RWPE2 (cell line): Measurements from ENCODE around the gene CFAP57.
A peak's percentile ranks its signal among the peaks of the same experiment; 100 is the strongest.

Experiments used
- ATAC-seq: fragments of 200-7000 bp; cut with Tn5 transposase; 3 replicates; pipeline ENCODE4 v1.9.1; 2021; ENCODE audit warnings: low read depth
- DNase-seq: peaks from one replicate; pipeline ENCODE4 v3.0.0-alpha.2; 2020; ENCODE audit warnings: low spot score
- H3K27ac ChIP-seq: fragments of 450-650 bp; 2 replicates; pipeline ENCODE4 v1.5.1; 2017; ENCODE audit warnings: mild to moderate bottlenecking; ENCODE audit not compliant: poor library complexity, severe bottlenecking
- H3K27me3 ChIP-seq: fragments of 250-450 bp; sonication (Bioruptor Pico); 2 replicates; pipeline ENCODE4 v1.5.1; 2021; ENCODE audit warnings: mild to moderate bottlenecking, moderate library complexity; ENCODE audit not compliant: insufficient read depth, poor library complexity, severe bottlenecking
- H3K36me3 ChIP-seq: fragments of 250-450 bp; sonication (Bioruptor Pico); 2 replicates; pipeline ENCODE4 v1.5.1; 2020; ENCODE audit warnings: low read depth, mild to moderate bottlenecking, moderate library complexity
- H3K4me1 ChIP-seq: fragments of 250-450 bp; sonication (Bioruptor Pico); 2 replicates; pipeline ENCODE4 v1.5.1; 2021; ENCODE audit warnings: mild to moderate bottlenecking, moderate library complexity; ENCODE audit not compliant: insufficient read depth, poor library complexity, severe bottlenecking
- H3K4me3 ChIP-seq: fragments of 250-450 bp; sonication (Bioruptor Pico); 2 replicates; pipeline ENCODE4 v1.5.1; 2021; ENCODE audit warnings: mild to moderate bottlenecking, moderate library complexity; ENCODE audit not compliant: severe bottlenecking
- H3K9me3 ChIP-seq: fragments of 250-450 bp; sonication (Bioruptor Pico); 2 replicates; pipeline ENCODE4 v1.5.1; 2021; ENCODE audit warnings: mild to moderate bottlenecking, moderate library complexity; ENCODE audit not compliant: severe bottlenecking
- TF ChIP-seq, protein P1 (sequence below): fragments of 450-650 bp; IDR thresholded peaks from one replicate; pipeline ENCODE4 v1.5.1; 2017; ENCODE audit warnings: mild to moderate bottlenecking, moderate library complexity; ENCODE audit not compliant: poor library complexity, severe bottlenecking

Gene CFAP57

DNA sequence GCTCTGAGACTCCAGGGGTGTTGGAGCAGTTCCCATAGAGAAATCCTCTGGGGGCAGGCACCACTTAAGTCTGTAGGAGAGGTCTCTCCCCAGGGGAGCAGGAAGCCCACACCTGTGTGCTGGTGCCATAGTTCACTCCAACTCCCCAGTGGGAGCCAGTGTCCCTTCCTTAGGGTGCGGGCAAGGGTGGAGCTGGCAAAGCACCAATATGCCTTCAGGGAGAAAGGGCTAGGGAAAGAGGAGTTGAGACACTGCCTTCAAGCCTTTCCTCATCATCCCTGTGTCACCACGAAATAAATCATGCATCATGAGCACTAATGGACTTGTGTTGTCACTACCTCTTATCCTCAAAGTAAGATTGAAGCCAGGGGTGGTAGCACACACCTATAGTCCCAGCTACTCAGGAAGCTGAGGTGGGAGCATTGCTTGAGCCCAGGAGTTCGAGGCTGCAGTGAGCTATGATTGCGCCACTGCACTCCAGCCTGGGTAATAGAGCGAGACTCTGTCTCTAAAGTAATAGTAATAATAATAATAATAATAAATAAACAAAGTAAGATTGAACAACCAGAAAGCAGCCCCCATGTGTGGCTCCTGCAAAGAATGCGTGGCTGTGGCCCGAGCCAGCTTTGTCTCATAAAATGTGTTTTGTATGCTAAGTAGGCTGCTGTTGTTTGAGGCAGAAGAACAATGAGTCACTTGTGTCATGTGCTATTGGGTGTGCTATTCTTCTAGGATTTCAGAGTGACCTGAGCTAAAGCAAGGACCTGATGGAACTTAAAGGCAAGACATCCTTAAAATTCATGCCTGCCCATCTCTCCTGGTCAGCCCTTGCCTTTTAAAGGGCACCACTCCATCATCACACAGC, 122.0 kb downstream of the CFAP57 start:
- H3K4me1 ChIP-seq: peaks cover 7% of the 10 kb centered on the region
- H3K36me3 ChIP-seq: no peaks in the 10 kb centered on the region
- no peak overlapping the region for H3K4me3 ChIP-seq
- H3K27me3 ChIP-seq: no peaks in the 10 kb centered on the region
- DNase-seq (no peak), ATAC-seq (peak; percentile 70)
- TF ChIP-seq, protein P1, sequence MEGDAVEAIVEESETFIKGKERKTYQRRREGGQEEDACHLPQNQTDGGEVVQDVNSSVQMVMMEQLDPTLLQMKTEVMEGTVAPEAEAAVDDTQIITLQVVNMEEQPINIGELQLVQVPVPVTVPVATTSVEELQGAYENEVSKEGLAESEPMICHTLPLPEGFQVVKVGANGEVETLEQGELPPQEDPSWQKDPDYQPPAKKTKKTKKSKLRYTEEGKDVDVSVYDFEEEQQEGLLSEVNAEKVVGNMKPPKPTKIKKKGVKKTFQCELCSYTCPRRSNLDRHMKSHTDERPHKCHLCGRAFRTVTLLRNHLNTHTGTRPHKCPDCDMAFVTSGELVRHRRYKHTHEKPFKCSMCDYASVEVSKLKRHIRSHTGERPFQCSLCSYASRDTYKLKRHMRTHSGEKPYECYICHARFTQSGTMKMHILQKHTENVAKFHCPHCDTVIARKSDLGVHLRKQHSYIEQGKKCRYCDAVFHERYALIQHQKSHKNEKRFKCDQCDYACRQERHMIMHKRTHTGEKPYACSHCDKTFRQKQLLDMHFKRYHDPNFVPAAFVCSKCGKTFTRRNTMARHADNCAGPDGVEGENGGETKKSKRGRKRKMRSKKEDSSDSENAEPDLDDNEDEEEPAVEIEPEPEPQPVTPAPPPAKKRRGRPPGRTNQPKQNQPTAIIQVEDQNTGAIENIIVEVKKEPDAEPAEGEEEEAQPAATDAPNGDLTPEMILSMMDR: no peak
- H3K9me3 ChIP-seq: no peaks in the 10 kb centered on the region
- no peak overlapping the region for H3K27ac ChIP-seq

DNA sequence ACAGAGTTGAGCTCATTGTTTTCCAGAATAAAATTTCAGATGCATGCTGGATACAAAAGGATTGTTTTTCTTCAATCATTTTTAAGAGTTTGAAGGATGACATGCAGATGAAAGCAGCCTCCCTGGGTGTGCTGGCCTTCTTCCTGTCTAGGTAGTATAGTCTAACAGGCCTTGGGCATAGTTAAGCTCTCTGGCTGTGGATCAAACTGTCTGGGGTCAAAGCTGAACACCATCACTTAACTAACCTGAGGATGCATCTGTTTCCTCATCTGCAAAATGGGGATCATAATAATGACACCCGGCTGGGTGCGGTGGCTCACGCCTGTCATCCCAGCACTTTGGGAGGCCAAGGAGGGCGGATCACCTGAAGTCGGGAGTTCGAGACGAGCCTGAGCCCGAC, 122.6 kb downstream of the CFAP57 start:
- no peaks in the 10 kb centered on the region for H3K36me3 ChIP-seq
- ATAC-seq (no peak), DNase-seq (no peak)
- H3K27me3 ChIP-seq: no peaks in the 10 kb centered on the region
- TF ChIP-seq, protein P1: no peak
- peaks cover 7% of the 10 kb centered on the region for H3K4me1 ChIP-seq
- no peak overlapping the region for H3K27ac ChIP-seq
- no peak overlapping the region for H3K4me3 ChIP-seq
- H3K9me3 ChIP-seq: no peaks in the 10 kb centered on the region

DNA sequence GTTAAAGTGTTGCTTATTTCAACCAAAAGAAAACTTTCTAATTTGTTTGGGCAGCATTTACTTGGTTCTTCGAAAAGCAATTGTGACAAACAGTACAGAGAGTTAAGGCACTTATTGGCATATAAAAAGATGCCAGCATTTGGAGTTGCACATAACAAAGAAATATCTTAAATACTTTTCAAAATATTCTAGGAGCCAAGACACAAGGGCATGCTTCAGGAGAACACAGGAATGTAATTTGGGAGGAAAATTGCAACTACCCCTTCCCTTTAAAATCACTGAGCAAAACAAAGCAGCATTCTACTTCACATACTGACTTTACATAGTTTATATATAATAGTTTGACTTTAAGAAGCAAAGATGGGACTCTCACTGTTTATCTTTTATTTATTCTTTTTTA, 124.1 kb downstream of the CFAP57 start:
- H3K27ac ChIP-seq: no peak overlapping the region
- H3K9me3 ChIP-seq: no peaks in the 10 kb centered on the region

DNA sequence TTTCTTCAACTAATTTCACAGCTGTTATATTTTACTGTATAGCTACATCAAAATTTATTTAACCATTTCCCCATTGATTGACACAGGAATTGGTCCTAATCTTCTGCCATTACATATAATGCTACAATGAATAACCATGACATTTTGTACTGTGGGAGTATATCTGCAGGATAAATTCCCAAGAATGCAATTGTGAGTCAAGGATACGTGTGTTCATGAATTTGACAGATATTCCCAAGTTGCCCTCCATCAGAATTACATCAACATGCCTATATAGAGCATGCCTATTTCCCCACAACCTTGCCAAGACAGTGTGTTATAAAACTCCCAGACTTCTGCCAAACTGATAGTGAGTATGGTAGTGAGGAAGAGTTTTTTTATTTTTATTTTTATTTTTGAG, 125.9 kb downstream of the CFAP57 start:
- Histone ChIP-seq H3K4me1 (peaks cover 7% of the 10 kb centered on the region), H3K9me3 (no peaks in the 10 kb centered on the region), H3K4me3 (no peak overlapping the region), H3K27me3 (no peaks in the 10 kb centered on the region), H3K27ac (no peak overlapping the region), H3K36me3 (no peaks in the 10 kb centered on the region)
- ATAC-seq (no peak), DNase-seq (no peak)
- TF ChIP-seq, protein P1: no peak

More for the DNA sequence above, 124.1 kb downstream of the CFAP57 start:
- ATAC-seq (no peak), DNase-seq (no peak)
- no peaks in the 10 kb centered on the region for H3K27me3 ChIP-seq
- H3K36me3 ChIP-seq: no peaks in the 10 kb centered on the region
- TF ChIP-seq, protein P1: no peak
- H3K4me3 ChIP-seq: no peak overlapping the region
- peaks cover 7% of the 10 kb centered on the region for H3K4me1 ChIP-seq

DNA sequence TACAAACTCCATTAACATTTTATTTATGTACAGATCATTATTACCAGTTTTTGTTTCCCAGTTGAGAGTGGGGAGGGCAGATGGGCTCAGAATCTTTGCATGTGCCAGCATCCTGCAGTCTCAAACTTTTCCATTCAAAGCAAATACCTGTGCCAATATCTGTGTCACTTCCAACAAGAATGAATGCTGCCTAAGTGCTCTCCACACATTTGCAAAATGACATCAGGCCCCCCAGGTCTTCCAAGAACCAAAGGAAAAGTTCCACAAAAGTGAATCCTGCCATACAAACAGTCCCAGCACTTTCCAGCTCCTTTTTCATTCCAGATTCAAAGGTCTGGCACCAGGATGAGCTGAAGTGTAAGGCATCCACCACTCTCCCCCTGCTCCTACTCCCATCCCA, 127.0 kb downstream of the CFAP57 start:
- Histone ChIP-seq H3K27ac (no peak overlapping the region), H3K4me3 (no peak overlapping the region), H3K27me3 (no peaks in the 10 kb centered on the region), H3K36me3 (no peaks in the 10 kb centered on the region), H3K4me1 (peaks cover 5% of the 10 kb centered on the region), H3K9me3 (no peaks in the 10 kb centered on the region)
- TF ChIP-seq, protein P1: no peak
- no peak for DNase-seq
- ATAC-seq: no peak
